A549 (cell line): ENCODE data around the gene SVIL. TPM values are rescaled to one million over a fixed set of nuclear protein-coding genes. Genes with fewer than 3 reads are reported as not detected.
A peak's percentile ranks its signal among the peaks of the same experiment; 100 is the strongest.

ENCODE experiments used
- ATAC-seq, 2 experiments: fragments of 200-7000 bp in 1 of 2; fragments of >200 bp in 1 of 2; cut with Nextera tagmentation in 1 of 2; cut with Tn5 transposase in 1 of 2; 3 replicates each; pipeline versions ENCODE4 v1.8.0 to v1.9.1; 2018 to 2020; ENCODE audit warnings: mild to moderate bottlenecking in 1 of 2, moderate library complexity in 1 of 2
- CTCF ChIA-PET: fragments of 300-600 bp; sonication (Branson Sonifier 250); formaldehyde crosslinking; extraction: SDS; loops from one replicate; lab custom pipeline; 2021; ENCODE audit warnings: antibody characterized with exemption, inconsistent platforms; lab: Yijun Ruan, JAX
- POLR2A ChIA-PET: fragments of 350-600 bp; formaldehyde crosslinking; extraction: SDS; loops from one replicate; lab custom pipeline; 2021; ENCODE audit warnings: antibody characterized with exemption, inconsistent platforms; lab: Yijun Ruan, JAX
- DNase-seq, 2 experiments: peaks; one replicate each; pipeline versions ENCODE4 v3.0.0 to v3.0.0-alpha.2; 2011 to 2016; ENCODE audit warnings: low read depth in 1 of 2, low spot score in 1 of 2
- FAIRE-seq: peaks from 2 replicates; lab custom pipeline; 2011; peaks lifted over from hg19 to GRCh38; lab: Jason Lieb, UNC
- H3K27ac ChIP-seq, 2 experiments: fragments of >200 bp; sonication (Bioruptor Twin); formaldehyde crosslinking; 3 replicates each; pipeline ENCODE4 v1.5.1; 2016 to 2017
- H3K4me1 ChIP-seq: fragments of >200 bp; sonication (Bioruptor Twin); formaldehyde crosslinking; 3 replicates; pipeline ENCODE4 v1.6.1; 2016
- H3K4me2 ChIP-seq: fragments of >200 bp; sonication (Bioruptor Twin); formaldehyde crosslinking; 3 replicates; pipeline ENCODE4 v1.6.1; 2016
- H3K4me3 ChIP-seq: fragments of >200 bp; sonication (Bioruptor Twin); formaldehyde crosslinking; 3 replicates; pipeline ENCODE4 v1.5.1; 2016
- H3K9me3 ChIP-seq: fragments of >200 bp; sonication (Bioruptor Twin); formaldehyde crosslinking; 3 replicates; pipeline ENCODE4 v1.6.1; 2016
- BCL3 ChIP-seq: fragments of >200 bp; sonication (Bioruptor Twin); formaldehyde crosslinking; IDR thresholded peaks from 3 replicates; pipeline ENCODE4 v1.6.1; 2016
- CEBPB ChIP-seq, 2 experiments: fragments of >200 bp in 1 of 2; sonication (Bioruptor Twin) in 1 of 2; formaldehyde crosslinking in 1 of 2; IDR thresholded peaks; 2 replicates each; pipeline ENCODE4 v1.6.1; 2012 to 2016
- CHD2 ChIP-seq: fragments of 150-350 bp; IDR thresholded peaks from 2 replicates; pipeline ENCODE4 v1.6.1; 2014; ENCODE audit warnings: low read length; ENCODE audit not compliant: partially characterized antibody
- E2F6 ChIP-seq: IDR thresholded peaks from 2 replicates; pipeline ENCODE4 v1.6.1; 2012; ENCODE audit warnings: low read depth, borderline replicate concordance
- EHF ChIP-seq: fragments of 250-450 bp; sonication (Bioruptor Pico); IDR thresholded peaks from 2 replicates; pipeline ENCODE4 v1.5.0; 2020; ENCODE audit warnings: mild to moderate bottlenecking
- EHMT2 ChIP-seq: fragments of 200-600 bp; sonication (generic); IDR thresholded peaks from 2 replicates; pipeline ENCODE4 v1.6.1; 2016; ENCODE audit warnings: antibody characterized with exemption, low read depth, mild to moderate bottlenecking, moderate library complexity
- EP300 ChIP-seq, 2 experiments: fragments of >200 bp; sonication (Bioruptor Twin); formaldehyde crosslinking; IDR thresholded peaks; 2 replicates in 1 of 2; 3 replicates in 1 of 2; pipeline ENCODE4 v1.6.1; 2016 to 2017
- ESRRA ChIP-seq: fragments of 150-350 bp; IDR thresholded peaks from 2 replicates; pipeline ENCODE4 v1.6.1; 2014; ENCODE audit warnings: mild to moderate bottlenecking, low read length, borderline replicate concordance
- FOSL2 ChIP-seq, 2 experiments: fragments of 450-650 bp in 1 of 2; fragments of >200 bp in 1 of 2; sonication (Bioruptor Twin) in 1 of 2; formaldehyde crosslinking; IDR thresholded peaks; 2 replicates each; pipeline versions ENCODE4 v1.5.0 to v1.6.1; 2016 to 2020; ENCODE audit warnings: mild to moderate bottlenecking in 1 of 2, moderate library complexity in 1 of 2
- FOXS1 ChIP-seq: fragments of 250-450 bp; sonication (Bioruptor Pico); IDR thresholded peaks from 2 replicates; pipeline ENCODE4 v1.5.0; 2020; ENCODE audit warnings: mild to moderate bottlenecking, moderate library complexity
- HES2 ChIP-seq: fragments of >200 bp; sonication (Bioruptor Twin); formaldehyde crosslinking; IDR thresholded peaks from 2 replicates; pipeline ENCODE4 v1.6.1; 2016
- HOXA7 ChIP-seq: fragments of 250-450 bp; sonication (Bioruptor Pico); IDR thresholded peaks from 2 replicates; pipeline ENCODE4 v1.5.0; 2020; ENCODE audit warnings: mild to moderate bottlenecking, moderate library complexity
- JUNB ChIP-seq: fragments of >200 bp; sonication (Bioruptor Twin); formaldehyde crosslinking; IDR thresholded peaks from 2 replicates; pipeline ENCODE4 v1.6.1; 2016
- KDM1A ChIP-seq: fragments of 200-600 bp; sonication (generic); IDR thresholded peaks from 2 replicates; pipeline ENCODE4 v1.6.1; 2016; ENCODE audit warnings: low read depth, mild to moderate bottlenecking
- KDM5A ChIP-seq: fragments of 200-600 bp; sonication (generic); IDR thresholded peaks from 2 replicates; pipeline ENCODE4 v1.6.1; 2016; ENCODE audit warnings: antibody characterized with exemption, mild to moderate bottlenecking
- MAZ ChIP-seq: fragments of 150-350 bp; IDR thresholded peaks from 2 replicates; pipeline ENCODE4 v1.6.1; 2014; ENCODE audit warnings: antibody characterized with exemption, low read depth, low read length, borderline replicate concordance
- MYC ChIP-seq: IDR thresholded peaks from 2 replicates; pipeline ENCODE4 v1.6.1; 2012; ENCODE audit warnings: mild to moderate bottlenecking, inconsistent platforms, low read length, improper control_type of control experiment, borderline replicate concordance
- NFE2L2 ChIP-seq: fragments of 150-350 bp; conservative IDR thresholded peaks from 2 replicates; pipeline ENCODE4 v1.6.1; 2014; ENCODE audit warnings: low read length
- NPAS2 ChIP-seq: fragments of 250-450 bp; sonication (Bioruptor Pico); IDR thresholded peaks from 2 replicates; pipeline ENCODE4 v1.8.0; 2022; ENCODE audit warnings: mild to moderate bottlenecking, moderate library complexity, borderline replicate concordance
- POLR2AphosphoS2 ChIP-seq: conservative IDR thresholded peaks from 2 replicates; pipeline ENCODE4 v1.6.1; 2012; ENCODE audit warnings: low read length, improper control_type of control experiment, inconsistent platforms
- RARB ChIP-seq: fragments of 250-450 bp; sonication (Bioruptor Pico); IDR thresholded peaks from 2 replicates; pipeline ENCODE4 v1.8.0; 2021; ENCODE audit warnings: mild to moderate bottlenecking, moderate library complexity
- RCOR1 ChIP-seq: fragments of 150-350 bp; IDR thresholded peaks from 2 replicates; pipeline ENCODE4 v1.6.1; 2014; ENCODE audit warnings: antibody characterized with exemption, low read length, low read depth
- TP53 ChIP-seq: fragments of 250-450 bp; sonication (Bioruptor Pico); IDR thresholded peaks from 2 replicates; pipeline ENCODE4 v1.5.0; 2021; ENCODE audit warnings: mild to moderate bottlenecking, moderate library complexity
- ZFP36 ChIP-seq: fragments of 450-650 bp; IDR thresholded peaks from 2 replicates; pipeline ENCODE4 v1.6.1; 2014; ENCODE audit warnings: borderline replicate concordance; ENCODE audit not compliant: partially characterized antibody
- WGBS: methylation state at CpG from one replicate; pipeline ENCODE4 v1.1.6; 2017; ENCODE audit errors: missing lambda C conversion rate; 5-methylcytosine and 5-hydroxymethylcytosine counted together
- polyA plus RNA-seq, 4 experiments: library from polyadenylated mRNA; depleted of rRNA in 3 of 4; stranded (reverse); fragments of >200 nt; fragmentation: RNase III in 1 of 4; extraction: RNeasy Plus Mini Kit Qiagen cat#74134 plus additional on column Dnase treatment in 1 of 4; gene quantifications; 2 replicates in 3 of 4; 3 replicates in 1 of 4; pipeline ENCODE4 v1.2.3, GENCODE V29; 2011 to 2017
- TF ChIP-seq, protein P1 (sequence below): IDR thresholded peaks from 2 replicates; pipeline ENCODE4 v1.6.1; 2012

SVIL gene
- polyA plus RNA-seq, 2 of the 4 experiments (the other 2 are of a cell fraction): 12.0 to 20.4 TPM

GRCh38 chr10:29669149-29669548 lies 34.4 kb upstream of the SVIL start:
- Histone ChIP-seq H3K9me3 (peaks cover 10% of the 10 kb centered on the region), H3K4me3 (no peak overlapping the region), H3K4me1 (peaks cover 8% of the 10 kb centered on the region), H3K27ac (peak overlapping the region in 1 of 2 experiments; percentile 11; a peak in 2 of 6 replicates), H3K4me2 (0 out of 3 replicates have a peak overlapping the region, but pooled peaks have one; percentile 21)
- WGBS: 92% methylated on average over 3 of the region's 3 CpGs
- ChIA-PET CTCF (interaction anchor here (2.2 kb wide), 1 partner anchor 12 kb away, joined by 5 read pairs; no protein-coding TSS in a partner anchor), POLR2A (no interaction called here)
- FAIRE-seq: no peak
- no peak for DNase-seq
- peak in 1 of 2 experiments; percentile 26; a peak in 2 of 6 replicates for ATAC-seq
- TF ChIP-seq FOXS1 (CRISPR knock-in tag) (no peak), KDM1A (no peak)
- TF ChIP-seq, all 56 proteins: peak for 0

DNA sequence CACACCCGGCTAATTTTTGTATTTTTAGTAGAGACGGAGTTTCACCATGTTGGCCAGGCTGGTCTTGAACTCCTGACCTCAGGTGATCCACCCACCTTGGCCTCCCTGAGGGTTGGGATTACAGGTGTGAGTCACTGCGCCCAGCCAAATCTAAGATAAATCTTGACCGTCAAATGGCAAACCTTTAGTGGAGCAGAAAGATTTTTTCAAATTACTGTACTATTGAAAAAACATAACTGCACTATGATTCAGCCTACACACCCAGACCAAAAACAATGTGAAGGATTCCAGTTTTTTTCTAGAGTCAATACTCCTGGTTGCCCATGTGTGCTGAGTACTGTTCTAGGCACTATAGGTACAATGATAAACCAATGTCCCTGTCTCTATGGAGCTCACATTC lies 33.9 kb upstream of the SVIL start:
- ATAC-seq (peak in 1 of 2 experiments; percentile 64; a peak in 3 of 6 replicates), FAIRE-seq (no peak), DNase-seq (peak in 1 of 2 experiments; percentile 30)
- H3K4me1 ChIP-seq: peaks cover 8% of the 10 kb centered on the region
- CTCF ChIA-PET: interaction anchor here (0.5 to 2.2 kb wide), 4 partner anchors 9 to 188 kb away, joined by 3 to 6 read pairs (median 4); no protein-coding TSS in a partner anchor
- H3K4me3 ChIP-seq: no peak overlapping the region
- H3K9me3 ChIP-seq: peaks cover 4% of the 10 kb centered on the region
- WGBS: 61% methylated on average over 4 of the region's 4 CpGs
- H3K27ac ChIP-seq: peak overlapping the region in 1 of 2 experiments; percentile 11; a peak in 2 of 6 replicates
- H3K4me2 ChIP-seq: peak overlapping the region; percentile 21; the same call in 2 of the 3 replicates
- TF ChIP-seq EHF (CRISPR knock-in tag) (no peak), JUNB (0 out of 2 replicates have a peak, but pooled peaks have one; percentile 13), FOSL2 (IDR thresholded peaks at IDR 0.05) (no peak), FOSL2 (CRISPR knock-in tag; IDR thresholded peaks at IDR 0.05) (peak; percentile 40; the same call in 1 of the 2 replicates)
- TF ChIP-seq, protein P1, sequence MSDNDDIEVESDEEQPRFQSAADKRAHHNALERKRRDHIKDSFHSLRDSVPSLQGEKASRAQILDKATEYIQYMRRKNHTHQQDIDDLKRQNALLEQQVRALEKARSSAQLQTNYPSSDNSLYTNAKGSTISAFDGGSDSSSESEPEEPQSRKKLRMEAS: no peak
- POLR2A ChIA-PET: no interaction called here

DNA sequence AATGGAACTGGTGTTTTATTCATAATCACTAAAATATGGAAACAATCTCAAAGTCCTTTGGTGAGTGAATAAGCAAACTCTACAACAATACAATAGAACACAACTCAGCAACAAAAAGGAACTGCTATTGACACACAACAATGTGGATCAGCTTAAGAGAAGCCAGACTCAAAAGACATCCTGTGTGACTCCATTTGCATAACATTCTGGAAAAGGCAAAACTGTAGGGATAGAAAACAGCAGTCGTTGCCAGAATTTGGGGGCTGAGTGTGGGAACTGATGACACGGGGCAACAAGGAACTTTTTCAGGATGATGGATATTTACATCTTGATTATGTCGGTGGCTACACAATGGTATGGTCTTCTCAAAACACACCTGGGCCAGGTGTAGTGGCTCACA lies 32.4 kb upstream of the SVIL start:
- peaks cover 9% of the 10 kb centered on the region for H3K4me1 ChIP-seq
- POLR2A ChIA-PET: no interaction called here
- no peaks in the 10 kb centered on the region for H3K9me3 ChIP-seq
- FAIRE-seq (peak; percentile 39), ATAC-seq (no peak), DNase-seq (no peak)
- no peak overlapping the region for H3K4me3 ChIP-seq
- H3K4me2 ChIP-seq: no peak overlapping the region
- no peak overlapping the region for H3K27ac ChIP-seq
- 90% methylated on average over 3 of the region's 3 CpGs for WGBS
- no peak for TF ChIP-seq E2F6
- TF ChIP-seq, all 56 proteins: peak for 0
- CTCF ChIA-PET: interaction anchor here (1.4 to 1.7 kb wide), 2 partner anchors 59 to 68 kb away, joined by 4 read pairs; no protein-coding TSS in a partner anchor

DNA sequence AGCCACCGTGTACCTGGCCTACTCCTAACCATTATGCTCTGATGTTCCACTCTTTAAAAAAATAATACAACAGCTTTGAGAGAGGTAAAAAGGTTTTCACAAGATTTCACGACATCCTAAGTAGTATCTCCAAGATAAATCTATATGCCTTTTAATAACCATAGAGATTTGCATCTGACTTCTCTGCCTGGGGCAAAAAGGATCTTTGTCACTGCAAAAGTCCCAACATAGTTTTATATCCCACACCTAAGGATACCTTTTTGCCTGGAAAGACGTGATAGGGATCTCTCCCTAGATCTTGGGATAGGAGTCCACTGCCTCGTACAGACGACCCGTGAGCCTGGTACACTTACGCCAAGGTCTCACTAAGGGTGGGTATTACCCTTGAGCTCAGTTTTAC lies 31.4 kb upstream of the SVIL start:
- 91% methylated on average over 7 of the region's 7 CpGs for WGBS
- POLR2A ChIA-PET: no interaction called here

DNA sequence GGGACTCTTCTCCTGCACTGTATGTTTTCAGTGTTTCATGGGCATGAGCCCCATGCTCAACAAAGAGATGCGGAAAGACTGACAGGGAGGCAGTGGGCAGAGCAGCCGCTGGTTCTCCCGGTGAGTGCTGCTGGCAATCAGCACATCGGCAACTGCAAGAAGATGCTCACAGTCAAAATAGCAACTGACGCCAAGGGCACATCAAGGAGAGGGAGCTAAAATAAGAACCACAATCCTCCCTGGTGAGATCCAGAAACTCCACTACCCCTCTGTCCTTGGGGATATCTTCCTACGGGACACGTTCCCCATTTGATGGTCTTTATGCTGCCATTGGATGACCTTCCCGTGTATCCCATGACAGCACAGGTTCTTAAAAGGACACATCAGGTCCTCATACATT lies 28.9 kb upstream of the SVIL start:
- no peak for FAIRE-seq
- H3K27ac ChIP-seq: no peak overlapping the region
- POLR2A ChIA-PET: no interaction called here
- peaks cover 37% of the 10 kb centered on the region for H3K4me1 ChIP-seq
- H3K9me3 ChIP-seq: no peaks in the 10 kb centered on the region
- H3K4me2 ChIP-seq: no peak overlapping the region
- TF ChIP-seq POLR2AphosphoS2 (no peak), KDM5A (no peak), RARB (CRISPR knock-in tag) (no peak), EP300 (IDR thresholded peaks at IDR 0.05) (no peak), ZFP36 (no peak), MYC (no peak), BCL3 (no peak), MAZ (no peak), RCOR1 (no peak), FOSL2 (IDR thresholded peaks at IDR 0.05) (no peak), FOSL2 (CRISPR knock-in tag; IDR thresholded peaks at IDR 0.05) (no peak), ESRRA (no peak), EHMT2 (no peak)
- CTCF ChIA-PET: interaction anchor here (1.2 kb wide), 1 partner anchor 14 kb away, joined by 7 read pairs; no protein-coding TSS in a partner anchor
- 95% methylated on average over 8 of the region's 8 CpGs for WGBS
- no peak for DNase-seq
- H3K4me3 ChIP-seq: no peak overlapping the region
- no peak for ATAC-seq

More for the DNA sequence above, 31.4 kb upstream of the SVIL start:
- peaks cover 18% of the 10 kb centered on the region for H3K4me1 ChIP-seq
- no peak overlapping the region for H3K27ac ChIP-seq
- H3K9me3 ChIP-seq: no peaks in the 10 kb centered on the region
- H3K4me2 ChIP-seq: no peak overlapping the region
- ATAC-seq (no peak), FAIRE-seq (no peak), DNase-seq (no peak)
- TF ChIP-seq CEBPB (IDR thresholded peaks at IDR 0.05): no peak
- TF ChIP-seq HOXA7 (CRISPR knock-in tag): no peak
- TF ChIP-seq EP300 (IDR thresholded peaks at IDR 0.05): no peak
- TF ChIP-seq MYC: no peak
- no peak for TF ChIP-seq JUNB
- TF ChIP-seq NFE2L2: no peak
- TF ChIP-seq HES2: no peak
- TF ChIP-seq TP53 (CRISPR knock-in tag): no peak
- TF ChIP-seq CHD2: no peak
- no peak for TF ChIP-seq NPAS2 (CRISPR knock-in tag)
- CTCF ChIA-PET: interaction anchor here (1.4 to 1.7 kb wide), 2 partner anchors 58 to 69 kb away, joined by 4 read pairs; no protein-coding TSS in a partner anchor
- H3K4me3 ChIP-seq: no peak overlapping the region
